ENCODE data around the gene ZNF746. TPM values are rescaled to one million over a fixed set of nuclear protein-coding genes. Genes with fewer than 3 reads are reported as not detected.

The ZNF746 gene
- total RNA-seq, 1 donor from 2014 or later = 21.2 TPM

GRCh38 chr7:149529136-149529718 lies 31.6 kb upstream of the ZNF746 start:
- Mint-ChIP-seq H3K4me3 (no peak overlapping the region), H3K27me3 (ENCODE audit: low read depth) (no peaks in the 10 kb centered on the region), H3K27ac (ENCODE audit: unreplicated experiment) (no peak overlapping the region), H3K36me3 (ENCODE audit: low read depth) (peaks cover 9% of the 10 kb centered on the region), H3K4me1 (no peaks in the 10 kb centered on the region), H3K9me3 (peaks cover 12% of the 10 kb centered on the region)
- TF ChIP-seq, protein P1, sequence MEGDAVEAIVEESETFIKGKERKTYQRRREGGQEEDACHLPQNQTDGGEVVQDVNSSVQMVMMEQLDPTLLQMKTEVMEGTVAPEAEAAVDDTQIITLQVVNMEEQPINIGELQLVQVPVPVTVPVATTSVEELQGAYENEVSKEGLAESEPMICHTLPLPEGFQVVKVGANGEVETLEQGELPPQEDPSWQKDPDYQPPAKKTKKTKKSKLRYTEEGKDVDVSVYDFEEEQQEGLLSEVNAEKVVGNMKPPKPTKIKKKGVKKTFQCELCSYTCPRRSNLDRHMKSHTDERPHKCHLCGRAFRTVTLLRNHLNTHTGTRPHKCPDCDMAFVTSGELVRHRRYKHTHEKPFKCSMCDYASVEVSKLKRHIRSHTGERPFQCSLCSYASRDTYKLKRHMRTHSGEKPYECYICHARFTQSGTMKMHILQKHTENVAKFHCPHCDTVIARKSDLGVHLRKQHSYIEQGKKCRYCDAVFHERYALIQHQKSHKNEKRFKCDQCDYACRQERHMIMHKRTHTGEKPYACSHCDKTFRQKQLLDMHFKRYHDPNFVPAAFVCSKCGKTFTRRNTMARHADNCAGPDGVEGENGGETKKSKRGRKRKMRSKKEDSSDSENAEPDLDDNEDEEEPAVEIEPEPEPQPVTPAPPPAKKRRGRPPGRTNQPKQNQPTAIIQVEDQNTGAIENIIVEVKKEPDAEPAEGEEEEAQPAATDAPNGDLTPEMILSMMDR (conservative IDR thresholded peaks at IDR 0.05) = no peak
- no peak for DNase-seq (ENCODE audit: low read depth, low spot score)

DNA sequence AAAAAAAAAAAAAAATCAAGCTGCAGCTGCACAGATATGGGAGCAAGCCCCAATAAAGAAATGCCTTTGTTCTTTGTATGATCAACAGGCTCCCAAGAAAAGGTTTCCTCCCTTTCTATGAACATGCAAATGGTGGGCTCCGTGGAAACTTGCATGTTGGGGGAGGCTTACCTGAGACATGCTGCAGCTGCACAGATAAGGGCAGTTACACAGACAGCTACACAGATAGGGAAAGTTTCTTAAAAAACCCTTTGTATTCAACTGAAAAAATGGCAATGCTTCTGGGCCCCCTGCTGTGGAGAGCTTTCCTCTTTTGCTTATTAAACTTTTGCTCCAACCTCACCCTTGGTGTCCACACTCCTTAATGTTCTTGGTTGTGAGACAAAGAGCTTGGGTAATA lies 29.8 kb upstream of the ZNF746 start:
- no peak overlapping the region for H3K4me3 Mint-ChIP-seq
- H3K9me3 Mint-ChIP-seq = peaks cover 12% of the 10 kb centered on the region
- peaks cover 9% of the 10 kb centered on the region for H3K36me3 Mint-ChIP-seq (ENCODE audit: low read depth)
- H3K27me3 Mint-ChIP-seq (ENCODE audit: low read depth) = peaks cover 12% of the 10 kb centered on the region
- TF ChIP-seq, protein P1 (conservative IDR thresholded peaks at IDR 0.05) = no peak
- DNase-seq (ENCODE audit: low read depth, low spot score) = no peak
- H3K4me1 Mint-ChIP-seq = no peaks in the 10 kb centered on the region
- no peak overlapping the region for H3K27ac Mint-ChIP-seq (ENCODE audit: unreplicated experiment)

DNA sequence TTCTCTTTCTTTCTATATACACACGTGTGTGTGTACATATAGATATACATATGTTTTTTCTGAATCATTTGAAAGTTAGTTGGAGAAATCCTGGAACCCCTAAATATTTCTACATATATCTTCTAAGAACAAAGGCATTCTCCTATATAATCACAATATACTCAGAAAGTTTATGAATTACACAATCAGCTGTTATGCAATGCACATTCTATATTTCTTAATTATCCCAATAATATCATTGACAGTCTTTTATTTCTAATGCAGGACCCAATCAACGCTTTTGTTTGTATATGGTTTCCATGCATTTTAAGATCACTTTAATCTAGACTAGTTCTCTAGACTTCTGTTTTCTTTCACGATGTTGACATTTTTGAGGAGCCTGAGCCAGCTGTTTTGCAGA lies 27.7 kb upstream of the ZNF746 start:
- TF ChIP-seq, protein P1 (conservative IDR thresholded peaks at IDR 0.05) = no peak
- Mint-ChIP-seq H3K4me1 (no peaks in the 10 kb centered on the region), H3K36me3 (ENCODE audit: low read depth) (peaks cover 9% of the 10 kb centered on the region), H3K27ac (ENCODE audit: unreplicated experiment) (no peak overlapping the region), H3K9me3 (peaks cover 9% of the 10 kb centered on the region), H3K4me3 (no peak overlapping the region), H3K27me3 (ENCODE audit: low read depth) (peaks cover 28% of the 10 kb centered on the region)
- no peak for DNase-seq (ENCODE audit: low read depth, low spot score)

- Mint-ChIP-seq H3K36me3 (ENCODE audit: low read depth) (peaks cover 7% of the 10 kb centered on the region), H3K27ac (ENCODE audit: unreplicated experiment) (no peak overlapping the region), H3K4me1 (no peaks in the 10 kb centered on the region), H3K4me3 (no peak overlapping the region), H3K9me3 (peaks cover 12% of the 10 kb centered on the region), H3K27me3 (ENCODE audit: low read depth) (peaks cover 36% of the 10 kb centered on the region)
- DNase-seq (ENCODE audit: low read depth, low spot score) = no peak
- TF ChIP-seq, protein P1 (conservative IDR thresholded peaks at IDR 0.05) = no peak
Observed at GRCh38 chr7:149524394-149524793, 26.8 kb upstream of the ZNF746 start.

- TF ChIP-seq, protein P1 (conservative IDR thresholded peaks at IDR 0.05) = no peak
- Mint-ChIP-seq H3K27me3 (ENCODE audit: low read depth) (peaks cover 36% of the 10 kb centered on the region), H3K27ac (ENCODE audit: unreplicated experiment) (no peak overlapping the region), H3K36me3 (ENCODE audit: low read depth) (peaks cover 2% of the 10 kb centered on the region), H3K9me3 (peaks cover 26% of the 10 kb centered on the region), H3K4me1 (no peaks in the 10 kb centered on the region), H3K4me3 (no peak overlapping the region)
- DNase-seq (ENCODE audit: low read depth, low spot score) = no peak
Observed at GRCh38 chr7:149510248-149510647, 12.6 kb upstream of the ZNF746 start.

Data from neural crest cell (in vitro differentiated cells).